Activated CD4-positive, alpha-beta T cell treated with anti-CD3 and anti-CD28 coated beads, Interleukin-2, amount 10 ng/mL, durations not matched to agents 7 days and 5 days (primary cell): ENCODE results near the gene RCE1. TPM values are rescaled to one million over a fixed set of nuclear protein-coding genes. Genes with fewer than 3 reads are reported as not detected.

ENCODE experiments used
- CTCF ChIA-PET: fragments of 350-600 bp; sonication (Branson Sonifier 250); formaldehyde crosslinking; loops from one replicate; lab custom pipeline; 2021; ENCODE audit warnings: antibody characterized with exemption; lab: Charles Lee
- POLR2A ChIA-PET: fragments of 350-600 bp; sonication (Branson Sonifier 250); formaldehyde crosslinking; loops from one replicate; lab custom pipeline; 2021; ENCODE audit warnings: antibody characterized with exemption; lab: Charles Lee
- DNase-seq: peaks from one replicate; pipeline ENCODE4 v3.0.0-alpha.2; 2020
- H3K27ac Mint-ChIP-seq: one replicate; pipeline ENCODE4 v1.8.0; 2021; ENCODE audit warnings: mild to moderate bottlenecking, moderate library complexity, mixed read lengths
- H3K27me3 Mint-ChIP-seq: one replicate; pipeline ENCODE4 v1.8.0; 2021; ENCODE audit warnings: mixed read lengths
- H3K36me3 Mint-ChIP-seq: one replicate; pipeline ENCODE4 v1.8.0; 2021; ENCODE audit warnings: low read depth, mixed read lengths
- H3K4me1 Mint-ChIP-seq: one replicate; pipeline ENCODE4 v1.8.0; 2021; ENCODE audit warnings: mixed read lengths
- H3K4me3 Mint-ChIP-seq: one replicate; pipeline ENCODE4 v1.8.0; 2021; ENCODE audit warnings: mild to moderate bottlenecking, moderate library complexity, mixed read lengths
- H3K9me3 Mint-ChIP-seq: one replicate; pipeline ENCODE4 v1.8.0; 2021; ENCODE audit warnings: mixed read lengths
- total RNA-seq, 2 experiments: library from RNA; stranded (reverse); gene quantifications; one replicate each; pipeline ENCODE4 v1.2.3, GENCODE V29; 2021

Gene RCE1
- total RNA-seq, 2 experiments from 2014 or later = 23.1 to 23.7 TPM

DNA sequence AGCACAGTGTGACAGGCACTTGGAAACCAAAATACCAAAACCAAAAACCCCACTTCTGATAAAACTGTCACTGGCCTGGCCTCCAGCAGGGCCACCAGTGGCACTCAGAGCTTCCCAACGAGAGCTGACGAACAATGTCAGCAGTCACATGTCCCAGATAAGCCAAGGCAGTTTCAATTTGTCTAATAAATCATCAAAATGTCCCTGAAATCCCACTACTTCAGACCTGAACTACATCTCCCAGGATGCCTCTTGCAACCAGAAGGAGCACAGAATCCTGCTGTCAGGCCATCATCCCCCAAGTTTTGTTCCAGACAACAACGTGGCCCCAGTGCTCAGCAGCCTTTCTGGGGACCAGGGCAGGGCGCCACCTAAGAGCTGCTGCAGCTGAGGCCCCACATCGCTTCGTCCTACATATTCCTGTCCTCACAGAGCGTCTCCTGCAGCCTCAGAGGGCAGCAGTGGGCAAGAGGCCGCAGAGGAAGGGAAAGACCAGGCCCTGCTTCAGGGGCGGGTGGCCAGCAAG, 38.7 kb downstream of the RCE1 start:
- CTCF ChIA-PET = interaction anchor here (0.5 to 1.2 kb wide), 2 partner anchors 203 to 299 kb away, joined by 4 to 6 read pairs; no protein-coding TSS in a partner anchor
- Mint-ChIP-seq H3K4me1 (peaks cover 13% of the 10 kb centered on the region), H3K4me3 (no peak overlapping the region), H3K36me3 (no peaks in the 10 kb centered on the region), H3K27me3 (no peaks in the 10 kb centered on the region), H3K9me3 (no peaks in the 10 kb centered on the region), H3K27ac (no peak overlapping the region)
- no peak for DNase-seq
- POLR2A ChIA-PET = no interaction called here

DNA sequence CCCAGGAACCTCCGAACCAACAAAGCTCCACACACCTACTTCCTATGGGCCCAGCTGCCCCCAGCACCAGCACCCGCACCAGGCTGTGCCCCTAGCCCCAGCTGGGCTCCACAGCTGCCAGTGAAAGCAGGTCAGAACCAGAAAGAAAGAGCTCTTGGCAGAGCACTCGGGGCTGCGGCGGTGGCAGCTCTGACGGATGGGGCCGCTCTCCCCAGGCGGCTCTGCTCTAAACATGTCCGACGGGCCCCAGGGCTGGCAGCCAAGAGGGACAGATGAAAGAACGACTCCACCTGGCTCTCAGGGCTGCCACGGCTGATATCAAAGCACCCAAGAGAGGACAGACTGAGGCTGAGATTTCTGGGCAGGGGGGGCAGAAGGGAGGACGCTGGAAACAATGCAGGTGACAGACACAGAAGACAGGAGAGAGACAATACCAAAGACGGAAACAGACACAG, 39.3 kb downstream of the RCE1 start:
- ChIA-PET POLR2A (interaction anchor here (0.6 kb wide), 1 partner anchor 200 kb away, joined by 3 read pairs; no protein-coding TSS in a partner anchor), CTCF (interaction anchor here (1.0 kb wide), 1 partner anchor 17 kb away, joined by 3 read pairs; no protein-coding TSS in a partner anchor)
- Mint-ChIP-seq H3K36me3 (no peaks in the 10 kb centered on the region), H3K4me3 (no peak overlapping the region), H3K27me3 (no peaks in the 10 kb centered on the region), H3K4me1 (peaks cover 13% of the 10 kb centered on the region), H3K27ac (no peak overlapping the region), H3K9me3 (no peaks in the 10 kb centered on the region)
- no peak for DNase-seq

DNA sequence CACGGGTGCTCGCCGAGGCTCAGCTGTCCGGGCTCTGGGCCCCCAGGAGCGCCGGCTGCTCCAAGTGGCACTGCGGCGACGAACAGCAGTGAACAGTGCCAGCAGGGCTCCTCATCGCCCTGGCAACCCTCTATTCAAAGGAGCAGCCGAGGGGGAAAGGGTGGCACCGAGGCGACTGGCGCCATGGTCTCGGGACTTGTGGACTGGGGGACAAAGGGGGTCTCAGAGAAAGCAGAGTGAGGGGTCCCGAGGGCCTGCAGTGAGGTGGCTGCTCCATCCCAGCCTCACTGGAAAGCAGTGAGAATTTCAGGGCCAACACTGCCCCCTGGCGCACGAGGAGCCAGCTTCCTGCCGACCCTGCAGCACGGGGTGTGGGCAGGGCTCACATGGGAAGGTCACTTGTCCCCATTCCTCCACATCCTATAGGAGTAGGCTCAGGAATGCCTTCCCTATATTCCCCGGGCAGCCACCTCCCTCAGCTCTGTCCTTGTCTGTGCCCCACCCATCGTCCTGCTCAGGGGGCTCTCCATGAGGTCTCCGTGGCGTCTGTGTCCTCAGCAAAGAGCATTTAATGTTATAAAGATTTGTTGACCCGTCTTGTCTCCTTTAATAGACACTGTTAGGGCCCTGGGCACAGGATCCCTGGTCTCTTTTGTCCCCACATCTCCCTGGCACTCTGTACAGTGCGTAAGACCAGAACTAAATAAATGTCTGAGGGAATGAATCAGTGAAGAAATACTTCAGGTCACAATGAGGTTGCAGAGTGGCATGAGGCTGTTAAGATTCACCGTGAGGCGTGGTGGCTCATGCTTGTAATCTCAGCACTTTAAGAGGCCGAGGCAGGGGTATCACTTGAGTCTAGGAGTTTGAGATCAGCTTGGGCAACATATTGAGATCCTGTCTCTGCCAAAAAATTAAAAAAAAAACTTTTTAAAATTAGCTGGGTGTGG, 40.0 kb downstream of the RCE1 start:
- Mint-ChIP-seq H3K4me3 (no peak overlapping the region), H3K27me3 (no peaks in the 10 kb centered on the region), H3K27ac (no peak overlapping the region), H3K9me3 (no peaks in the 10 kb centered on the region), H3K36me3 (no peaks in the 10 kb centered on the region), H3K4me1 (peaks cover 13% of the 10 kb centered on the region)
- POLR2A ChIA-PET = interaction anchor here (0.6 kb wide), 1 partner anchor 201 kb away, joined by 3 read pairs; no protein-coding TSS in a partner anchor
- peak; percentile 70 for DNase-seq
- CTCF ChIA-PET = interaction anchor here (0.6 to 1.3 kb wide), 7 partner anchors 9 to 187 kb away, joined by 3 to 6 read pairs (median 3); no protein-coding TSS in a partner anchor

DNA sequence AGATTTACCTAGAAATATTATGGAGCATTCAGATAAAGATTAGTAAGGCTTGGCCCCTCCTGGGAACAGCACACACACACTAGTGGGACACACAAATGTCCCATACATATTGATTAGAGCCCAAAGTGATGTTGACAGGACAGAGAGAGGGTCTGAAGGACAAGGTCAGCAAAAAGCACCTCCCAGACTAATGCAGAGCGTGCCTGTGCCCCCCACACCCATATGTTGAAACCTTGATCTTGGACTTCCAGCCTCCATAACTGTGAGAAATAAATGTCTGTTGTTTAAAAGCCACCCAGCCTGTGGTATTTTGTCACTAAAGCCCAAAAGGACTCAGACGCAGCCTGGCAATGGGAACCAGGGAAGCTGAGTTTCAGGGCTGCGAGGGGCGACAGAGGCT, 41.2 kb downstream of the RCE1 start:
- no peaks in the 10 kb centered on the region for H3K36me3 Mint-ChIP-seq
- H3K27me3 Mint-ChIP-seq = no peaks in the 10 kb centered on the region
- CTCF ChIA-PET = interaction anchor here (1.1 to 1.3 kb wide), 3 partner anchors 8 to 189 kb away, joined by 3 to 6 read pairs (median 4); no protein-coding TSS in a partner anchor
- POLR2A ChIA-PET = no interaction called here
- peaks cover 13% of the 10 kb centered on the region for H3K4me1 Mint-ChIP-seq
- no peak overlapping the region for H3K27ac Mint-ChIP-seq
- H3K9me3 Mint-ChIP-seq = no peaks in the 10 kb centered on the region
- no peak for DNase-seq
- H3K4me3 Mint-ChIP-seq = no peak overlapping the region

DNA sequence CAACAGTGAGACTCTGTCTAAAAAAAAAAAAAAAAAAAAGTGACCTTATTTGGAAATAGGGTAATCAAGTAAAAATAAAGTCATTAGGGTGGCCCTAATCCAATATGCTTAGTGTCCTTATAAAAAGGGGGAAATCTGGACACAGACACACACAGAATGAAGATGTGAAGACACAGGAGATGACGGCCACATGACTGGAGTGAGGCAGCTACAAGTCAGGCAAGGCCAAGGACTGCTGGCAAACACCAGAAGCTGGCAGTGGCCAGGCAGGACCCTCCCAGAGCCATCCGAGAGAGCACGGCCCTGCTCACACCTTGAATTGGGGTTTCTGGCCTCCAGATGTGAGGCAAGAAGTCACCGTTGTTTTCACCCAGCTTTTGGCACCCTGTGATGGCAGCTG, 42.2 kb downstream of the RCE1 start:
- POLR2A ChIA-PET = no interaction called here
- Mint-ChIP-seq H3K27me3 (no peaks in the 10 kb centered on the region), H3K4me1 (peaks cover 7% of the 10 kb centered on the region), H3K4me3 (no peak overlapping the region), H3K9me3 (no peaks in the 10 kb centered on the region), H3K27ac (no peak overlapping the region), H3K36me3 (no peaks in the 10 kb centered on the region)
- CTCF ChIA-PET = no interaction called here
- DNase-seq = no peak

DNA sequence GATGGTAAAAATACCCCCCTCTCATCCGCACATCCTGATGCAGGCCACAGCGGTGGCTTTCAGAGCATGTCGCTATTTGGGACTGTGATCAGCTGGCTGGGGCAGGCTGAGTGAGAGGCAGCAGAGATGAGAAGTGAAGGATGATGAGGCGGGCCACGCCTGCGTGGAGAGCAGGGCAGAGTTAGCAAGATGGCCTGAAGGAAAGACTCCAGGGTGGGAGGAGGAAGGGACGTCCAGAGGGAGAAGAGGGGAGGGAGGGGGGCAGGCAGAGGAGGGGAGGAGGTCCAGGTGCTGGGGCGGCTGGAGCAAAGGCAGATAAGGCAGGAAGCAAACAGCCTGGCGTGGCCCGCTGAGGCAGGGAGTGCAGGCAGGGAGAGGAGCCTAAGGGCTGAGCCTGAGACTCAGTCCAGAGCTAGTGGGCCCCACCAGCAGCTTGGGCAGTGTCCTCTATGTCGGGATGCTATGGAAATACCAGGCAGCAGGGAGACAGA, 42.8 kb downstream of the RCE1 start:
- CTCF ChIA-PET = no interaction called here

DNA sequence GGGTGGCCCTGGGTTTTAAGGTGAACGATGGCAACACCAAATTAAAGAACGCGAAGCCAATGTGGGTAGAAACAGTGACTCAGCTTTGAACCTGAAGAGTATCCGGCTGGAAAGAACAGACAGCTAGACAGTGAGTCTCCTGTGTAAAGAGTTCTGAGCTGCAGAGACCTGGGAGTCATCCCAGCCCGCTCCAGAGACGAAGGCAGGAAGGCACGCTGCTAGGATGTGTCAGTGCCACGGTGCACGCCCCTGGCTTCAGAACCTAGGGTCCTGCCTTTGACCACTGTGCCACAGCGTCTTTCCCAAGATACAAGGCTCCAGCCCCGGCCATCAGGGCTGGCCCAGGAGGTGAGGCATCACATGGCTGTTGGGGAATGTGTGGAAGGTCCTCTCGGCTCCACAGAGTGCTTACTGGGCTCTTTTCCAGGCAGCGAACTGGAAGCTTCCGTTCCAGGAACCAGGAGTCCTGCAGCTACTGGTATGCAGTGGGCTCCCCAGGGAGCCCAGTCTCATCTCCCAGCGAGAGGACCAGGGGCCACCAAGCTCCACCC, 43.5 kb downstream of the RCE1 start:
- Mint-ChIP-seq H3K4me3 (no peak overlapping the region), H3K4me1 (peaks cover under 1% of the 10 kb centered on the region), H3K27me3 (no peaks in the 10 kb centered on the region), H3K27ac (no peak overlapping the region), H3K9me3 (no peaks in the 10 kb centered on the region), H3K36me3 (no peaks in the 10 kb centered on the region)
- no peak for DNase-seq
- CTCF ChIA-PET = no interaction called here
- POLR2A ChIA-PET = no interaction called here

More for the DNA sequence above, 42.8 kb downstream of the RCE1 start:
- POLR2A ChIA-PET = no interaction called here
- Mint-ChIP-seq H3K36me3 (no peaks in the 10 kb centered on the region), H3K4me1 (peaks cover 2% of the 10 kb centered on the region), H3K9me3 (no peaks in the 10 kb centered on the region), H3K27ac (no peak overlapping the region), H3K27me3 (no peaks in the 10 kb centered on the region), H3K4me3 (no peak overlapping the region)
- no peak for DNase-seq

DNA sequence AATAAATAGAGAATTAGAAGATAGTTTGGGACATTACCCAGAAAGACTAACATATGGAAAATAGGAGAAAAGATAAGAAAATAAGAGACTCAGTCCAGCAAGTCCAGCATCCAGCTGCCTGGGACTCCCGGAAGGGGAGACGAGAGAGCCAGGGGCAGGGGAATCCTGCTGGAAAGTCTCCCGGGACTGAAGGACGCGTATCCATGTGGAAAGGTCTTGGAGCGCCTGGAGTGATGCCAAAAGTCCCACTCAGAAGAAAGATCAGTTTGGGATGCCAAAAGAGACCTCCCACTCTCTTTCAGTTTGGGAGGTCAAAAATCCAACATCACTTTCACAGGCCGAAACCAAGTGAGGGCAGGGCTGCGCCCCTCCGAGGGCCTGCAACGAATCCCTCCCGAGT, 44.3 kb downstream of the RCE1 start:
- Mint-ChIP-seq H3K27ac (no peak overlapping the region), H3K4me3 (no peak overlapping the region), H3K36me3 (no peaks in the 10 kb centered on the region), H3K9me3 (no peaks in the 10 kb centered on the region), H3K4me1 (peaks cover 8% of the 10 kb centered on the region), H3K27me3 (peaks cover 3% of the 10 kb centered on the region)
- no peak for DNase-seq
- POLR2A ChIA-PET = no interaction called here
- CTCF ChIA-PET = no interaction called here

DNA sequence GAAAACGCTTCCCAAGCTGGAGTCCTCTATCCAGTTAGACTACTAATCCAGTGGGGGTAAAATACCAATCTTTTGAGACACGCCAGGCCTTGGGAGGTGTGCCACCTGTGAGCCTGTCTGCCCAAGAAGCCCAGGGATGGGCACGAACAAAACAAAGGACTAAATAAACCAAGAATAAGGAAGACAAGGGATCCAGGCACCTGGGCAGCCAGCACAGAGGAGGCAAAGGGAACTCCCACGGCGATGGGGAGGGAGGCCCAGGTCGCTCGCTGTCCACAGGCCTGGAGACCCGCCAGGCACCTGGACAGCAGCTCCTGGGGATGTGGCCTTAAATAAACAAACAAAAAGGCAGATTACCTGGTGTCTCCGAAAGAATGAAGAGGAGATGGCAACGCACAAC, 45.0 kb downstream of the RCE1 start:
- ChIA-PET CTCF (no interaction called here), POLR2A (no interaction called here)
- no peak for DNase-seq
- Mint-ChIP-seq H3K36me3 (no peaks in the 10 kb centered on the region), H3K9me3 (no peaks in the 10 kb centered on the region), H3K4me3 (no peak overlapping the region), H3K27ac (no peak overlapping the region), H3K4me1 (peaks cover 8% of the 10 kb centered on the region), H3K27me3 (peaks cover 3% of the 10 kb centered on the region)

DNA sequence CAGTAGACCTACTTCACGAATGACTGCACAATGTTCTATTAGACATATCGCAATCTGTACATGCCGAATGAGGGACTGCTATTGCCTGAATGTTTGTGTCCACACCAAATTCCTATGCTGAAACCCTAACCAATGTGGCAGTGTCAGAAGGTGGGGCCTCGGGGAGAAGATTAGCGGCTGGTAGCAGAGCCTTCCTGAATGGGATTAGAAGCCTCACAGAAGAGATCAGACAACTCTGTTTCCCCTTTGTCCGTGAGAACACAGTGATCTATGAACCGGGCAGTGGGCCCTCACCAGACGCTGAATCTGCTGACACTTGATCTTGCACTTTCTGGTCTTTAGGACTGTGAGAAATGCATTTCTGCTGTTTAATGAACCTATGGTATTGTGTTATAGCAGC, 46.7 kb downstream of the RCE1 start:
- Mint-ChIP-seq H3K9me3 (no peaks in the 10 kb centered on the region), H3K4me3 (no peak overlapping the region), H3K27me3 (peaks cover 3% of the 10 kb centered on the region), H3K27ac (no peak overlapping the region), H3K36me3 (no peaks in the 10 kb centered on the region), H3K4me1 (peaks cover 8% of the 10 kb centered on the region)
- ChIA-PET CTCF (no interaction called here), POLR2A (no interaction called here)
- DNase-seq = no peak

DNA sequence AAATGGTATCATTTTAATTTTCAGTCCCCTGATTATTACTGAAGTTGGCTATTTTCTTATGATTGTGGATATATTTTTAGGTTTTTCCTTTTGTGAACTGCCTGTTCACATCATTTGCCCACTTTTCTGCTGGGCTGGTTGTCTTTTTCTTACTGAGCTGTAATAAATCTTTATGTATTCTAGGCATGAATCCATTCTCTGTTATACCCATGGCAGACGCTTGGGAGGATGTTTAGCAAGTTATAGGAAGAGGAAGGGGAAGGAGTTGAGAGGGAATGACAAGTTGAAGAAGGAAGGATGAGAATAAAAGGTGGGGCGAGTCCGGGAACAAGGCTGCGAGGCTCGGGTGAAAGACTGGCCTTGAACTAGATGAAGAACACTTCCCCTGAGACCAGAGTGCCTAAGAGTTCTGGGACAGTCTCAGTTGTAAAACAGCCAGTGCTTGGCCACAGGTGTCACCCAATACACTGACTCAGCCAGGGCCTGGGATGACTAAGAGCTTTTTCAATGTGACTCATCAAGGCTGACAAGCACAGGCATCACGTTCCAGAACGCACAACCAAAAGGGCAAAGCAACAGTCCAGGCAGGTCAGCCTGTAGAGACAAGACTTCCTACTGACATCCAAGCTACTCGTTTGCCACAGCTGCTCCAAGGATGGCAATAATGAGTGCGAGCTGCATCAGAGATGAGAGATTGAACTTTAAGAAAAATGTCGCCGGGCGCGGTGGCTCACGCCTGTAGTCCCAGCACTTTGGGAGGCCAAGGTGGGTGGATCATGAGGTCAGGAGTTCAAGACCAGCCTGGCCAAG, 48.8 kb downstream of the RCE1 start:
- POLR2A ChIA-PET = no interaction called here
- Mint-ChIP-seq H3K4me3 (no peak overlapping the region), H3K27ac (peak overlapping the region; percentile 9), H3K27me3 (peaks cover 3% of the 10 kb centered on the region), H3K36me3 (no peaks in the 10 kb centered on the region), H3K4me1 (peaks cover 8% of the 10 kb centered on the region), H3K9me3 (no peaks in the 10 kb centered on the region)
- peak; percentile 35 for DNase-seq
- CTCF ChIA-PET = interaction anchor here (1.0 kb wide), 2 partner anchors 8 to 23 kb away, joined by 3 to 4 read pairs; no protein-coding TSS in a partner anchor

DNA sequence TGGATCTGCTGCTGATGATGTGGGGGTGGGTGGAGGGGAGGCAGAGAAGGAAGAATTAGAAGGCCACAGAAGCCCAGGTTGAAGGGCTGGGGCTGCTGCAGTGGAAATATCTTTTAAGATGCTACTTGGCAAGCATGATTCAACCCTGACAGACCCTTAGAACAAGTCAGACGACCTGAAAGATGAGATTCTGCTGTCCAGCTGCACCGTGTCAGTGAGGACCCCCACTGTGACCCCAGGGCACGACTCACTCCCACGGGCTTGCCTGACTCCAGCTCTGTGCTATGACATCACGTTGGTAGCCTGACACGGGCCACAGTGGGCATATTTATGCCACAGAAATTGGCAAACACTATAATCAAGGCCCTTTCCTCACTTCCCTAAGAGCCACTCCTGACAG, 49.7 kb downstream of the RCE1 start:
- ChIA-PET CTCF (interaction anchor here (2.0 kb wide), 1 partner anchor 9 kb away, joined by 6 read pairs; no protein-coding TSS in a partner anchor), POLR2A (no interaction called here)
- no peak overlapping the region for H3K4me3 Mint-ChIP-seq
- H3K27ac Mint-ChIP-seq = no peak overlapping the region
- H3K27me3 Mint-ChIP-seq = peaks cover 3% of the 10 kb centered on the region
- H3K36me3 Mint-ChIP-seq = no peaks in the 10 kb centered on the region
- H3K4me1 Mint-ChIP-seq = peaks cover 8% of the 10 kb centered on the region
- no peaks in the 10 kb centered on the region for H3K9me3 Mint-ChIP-seq
- no peak for DNase-seq
